ENCODE measurements around the gene ZFAND3. TPM values are rescaled to one million over a fixed set of nuclear protein-coding genes. Genes with fewer than 3 reads are reported as not detected.

The ZFAND3 gene
- total RNA-seq, 6 donors from 2014 or later: 26.2 to 66.4 (median 55.5) TPM

DNA sequence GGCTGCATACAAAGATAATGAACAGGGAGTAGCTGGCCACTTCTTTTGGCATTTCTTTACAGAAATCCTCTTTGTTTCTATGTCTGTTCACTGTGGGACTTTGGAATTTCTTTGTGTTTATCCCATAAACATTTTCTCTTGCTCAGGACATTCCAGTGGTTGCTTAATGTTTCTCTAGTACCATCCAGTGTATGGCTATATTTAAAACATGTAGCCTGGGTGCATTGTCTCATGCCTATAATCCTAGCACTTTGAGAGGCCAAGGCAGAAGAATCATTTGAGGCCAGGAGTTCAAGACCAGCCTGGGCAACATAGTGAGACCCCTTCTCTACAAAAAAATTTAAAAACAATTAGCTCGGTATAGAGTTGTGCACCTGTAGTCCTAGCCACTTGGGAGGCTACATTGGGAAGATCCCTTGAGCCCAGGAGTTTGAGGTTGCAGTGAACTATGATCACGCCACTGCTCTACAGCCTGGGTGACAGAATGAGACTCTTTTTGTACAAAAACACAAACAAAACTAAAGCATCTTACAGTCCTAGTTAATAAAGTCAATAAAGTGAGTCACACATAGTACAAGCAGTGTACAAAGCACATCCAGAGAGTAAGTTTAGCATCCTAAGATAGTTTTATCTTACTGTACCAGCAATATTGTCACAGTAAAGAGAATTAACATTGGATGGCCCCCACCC lies 63.3 kb downstream of the ZFAND3 start:
- Histone ChIP-seq H3K27ac (no peak overlapping the region), H3K9me3 (no peaks in the 10 kb centered on the region), H3K4me3 (no peak overlapping the region), H3K27me3 (no peaks in the 10 kb centered on the region), H3K36me3 (no peaks in the 10 kb centered on the region), H3K4me1 (peaks cover 16 to 34% (median 20%) of the 10 kb centered on the region in 4 donors)
- TF ChIP-seq, protein P1, sequence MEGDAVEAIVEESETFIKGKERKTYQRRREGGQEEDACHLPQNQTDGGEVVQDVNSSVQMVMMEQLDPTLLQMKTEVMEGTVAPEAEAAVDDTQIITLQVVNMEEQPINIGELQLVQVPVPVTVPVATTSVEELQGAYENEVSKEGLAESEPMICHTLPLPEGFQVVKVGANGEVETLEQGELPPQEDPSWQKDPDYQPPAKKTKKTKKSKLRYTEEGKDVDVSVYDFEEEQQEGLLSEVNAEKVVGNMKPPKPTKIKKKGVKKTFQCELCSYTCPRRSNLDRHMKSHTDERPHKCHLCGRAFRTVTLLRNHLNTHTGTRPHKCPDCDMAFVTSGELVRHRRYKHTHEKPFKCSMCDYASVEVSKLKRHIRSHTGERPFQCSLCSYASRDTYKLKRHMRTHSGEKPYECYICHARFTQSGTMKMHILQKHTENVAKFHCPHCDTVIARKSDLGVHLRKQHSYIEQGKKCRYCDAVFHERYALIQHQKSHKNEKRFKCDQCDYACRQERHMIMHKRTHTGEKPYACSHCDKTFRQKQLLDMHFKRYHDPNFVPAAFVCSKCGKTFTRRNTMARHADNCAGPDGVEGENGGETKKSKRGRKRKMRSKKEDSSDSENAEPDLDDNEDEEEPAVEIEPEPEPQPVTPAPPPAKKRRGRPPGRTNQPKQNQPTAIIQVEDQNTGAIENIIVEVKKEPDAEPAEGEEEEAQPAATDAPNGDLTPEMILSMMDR (IDR thresholded peaks at IDR 0.05): no peak
- TF ChIP-seq EP300 (IDR thresholded peaks at IDR 0.05) (no peak), POLR2A (IDR thresholded peaks at IDR 0.05) (no peak), POLR2AphosphoS5 (IDR thresholded peaks at IDR 0.05) (no peak)
- ATAC-seq (ENCODE audit: low FRiP score in 2 of 2) (no peak), DNase-seq (no peak)
- WGBS, 2 donors: 96 to 97% methylated on average over 2 of the region's 2 CpGs

DNA sequence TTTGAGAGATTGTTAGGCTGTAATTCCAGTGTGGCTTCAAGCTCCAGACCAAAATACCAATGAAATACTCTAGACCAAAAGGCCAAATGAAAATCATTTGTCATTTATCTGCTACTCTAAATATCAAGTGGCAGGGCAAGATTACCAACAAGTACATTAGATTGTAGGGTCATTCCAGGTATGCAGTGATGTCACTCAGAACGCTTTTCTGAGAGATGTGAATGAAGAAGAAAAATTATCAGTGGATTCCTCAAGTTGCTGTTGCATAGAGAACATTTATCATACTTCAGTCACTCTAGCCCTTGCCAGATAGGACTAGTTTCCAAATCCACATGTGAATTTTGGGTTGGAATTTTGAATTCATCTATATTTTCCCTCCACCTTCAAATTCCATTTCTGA lies 65.0 kb downstream of the ZFAND3 start:
- Histone ChIP-seq H3K9me3 (no peaks in the 10 kb centered on the region), H3K36me3 (no peaks in the 10 kb centered on the region), H3K4me1 (peaks cover 16 to 30% (median 20%) of the 10 kb centered on the region in 4 donors)

DNA sequence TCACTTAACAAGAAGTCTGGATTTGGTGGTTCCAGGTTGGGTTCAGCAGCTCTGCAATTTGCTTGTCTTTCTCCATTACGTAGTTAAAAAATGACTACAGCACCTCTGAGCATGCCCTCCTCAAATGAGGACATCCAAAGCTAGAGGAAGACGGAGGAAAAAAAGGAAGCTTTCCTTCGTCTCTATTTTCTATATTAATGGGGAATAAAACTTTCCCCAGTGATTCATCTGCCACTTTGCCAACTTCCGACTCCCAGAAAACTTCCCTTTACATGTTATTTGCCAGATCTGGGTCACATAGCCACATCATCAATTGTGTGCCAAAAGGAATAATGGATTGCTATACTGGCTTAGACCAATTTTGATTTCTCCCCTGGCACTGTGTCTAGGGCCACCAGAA lies 69.5 kb downstream of the ZFAND3 start:
- H3K4me1 ChIP-seq: peaks cover 0 to 22% (median 8%) of the 10 kb centered on the region in 4 donors
- no peak overlapping the region for H3K4me3 ChIP-seq
- H3K9me3 ChIP-seq: no peaks in the 10 kb centered on the region
- DNase-seq (no peak), ATAC-seq (ENCODE audit: low FRiP score in 2 of 2) (peak in 1 of 2 donors; percentile 36)
- H3K27me3 ChIP-seq: no peaks in the 10 kb centered on the region
- H3K36me3 ChIP-seq: no peaks in the 10 kb centered on the region
- H3K27ac ChIP-seq: no peak overlapping the region
- TF ChIP-seq EP300 (IDR thresholded peaks at IDR 0.05) (no peak), POLR2A (IDR thresholded peaks at IDR 0.05) (no peak), POLR2AphosphoS5 (IDR thresholded peaks at IDR 0.05) (no peak)
- TF ChIP-seq, protein P1 (IDR thresholded peaks at IDR 0.05): no peak
- 51 to 64% methylated on average over 4 of the region's 4 CpGs for WGBS, 2 donors

More for the DNA sequence above, 65.0 kb downstream of the ZFAND3 start:
- Histone ChIP-seq H3K4me3 (no peak overlapping the region), H3K27ac (no peak overlapping the region), H3K27me3 (no peaks in the 10 kb centered on the region)
- no peak for ATAC-seq (ENCODE audit: low FRiP score in 2 of 2)
- DNase-seq: no peak
- TF ChIP-seq POLR2A (IDR thresholded peaks at IDR 0.05) (no peak), POLR2AphosphoS5 (IDR thresholded peaks at IDR 0.05) (no peak)
- TF ChIP-seq, protein P1 (IDR thresholded peaks at IDR 0.05): no peak
- 69 to 75% methylated on average over 1 of the region's 1 CpG for WGBS, 2 donors

DNA sequence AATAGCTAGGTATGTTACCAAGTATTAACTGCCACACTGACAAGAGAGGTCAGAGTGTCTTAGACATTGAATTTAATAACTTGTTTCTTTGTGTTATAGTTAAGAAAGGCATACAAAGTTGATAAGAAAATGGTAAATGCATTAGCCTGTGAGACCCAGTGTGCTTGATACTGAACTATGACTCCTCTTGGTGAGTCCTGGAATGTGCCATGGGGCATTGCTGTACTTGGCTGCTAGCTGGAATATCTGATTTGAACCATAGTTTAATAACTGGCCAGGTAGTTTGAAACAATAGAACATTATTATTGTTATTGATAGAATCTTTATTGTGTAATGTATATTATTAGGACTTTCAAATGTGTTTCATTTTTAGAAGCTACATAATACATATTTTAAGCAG lies 70.0 kb downstream of the ZFAND3 start:
- H3K27me3 ChIP-seq: no peaks in the 10 kb centered on the region
- H3K9me3 ChIP-seq: no peaks in the 10 kb centered on the region
- H3K27ac ChIP-seq: no peak overlapping the region
- H3K4me3 ChIP-seq: no peak overlapping the region
- ATAC-seq (ENCODE audit: low FRiP score in 2 of 2) (no peak), DNase-seq (no peak)
- H3K4me1 ChIP-seq: peaks cover 0 to 22% (median 8%) of the 10 kb centered on the region in 4 donors
- TF ChIP-seq POLR2AphosphoS5 (IDR thresholded peaks at IDR 0.05) (no peak), EP300 (IDR thresholded peaks at IDR 0.05) (no peak), POLR2A (IDR thresholded peaks at IDR 0.05) (no peak)
- TF ChIP-seq, protein P1 (IDR thresholded peaks at IDR 0.05): no peak
- H3K36me3 ChIP-seq: no peaks in the 10 kb centered on the region

DNA sequence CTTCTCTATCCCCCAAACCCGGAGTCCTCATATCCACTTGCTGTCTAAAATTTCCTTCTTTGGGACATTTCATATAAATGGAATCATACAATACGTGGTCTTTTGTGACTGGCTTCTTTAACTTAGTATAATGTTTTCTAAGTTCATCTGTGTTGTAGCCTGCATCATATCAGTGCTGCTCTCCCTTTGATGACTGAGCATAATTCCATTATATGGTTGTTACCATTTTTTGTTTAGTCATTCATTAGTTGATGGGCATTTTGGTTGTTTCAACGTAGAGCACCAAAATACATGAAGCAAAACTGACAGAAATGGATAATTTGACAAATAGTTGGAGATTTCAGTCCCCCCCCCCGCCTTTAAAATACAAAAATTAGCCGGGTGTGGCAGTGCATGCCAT lies 71.5 kb downstream of the ZFAND3 start:
- Histone ChIP-seq H3K4me1 (peaks cover 0 to 22% (median 8%) of the 10 kb centered on the region in 4 donors), H3K4me3 (no peak overlapping the region), H3K9me3 (no peaks in the 10 kb centered on the region), H3K27ac (no peak overlapping the region), H3K36me3 (no peaks in the 10 kb centered on the region), H3K27me3 (no peaks in the 10 kb centered on the region)
- 90 to 98% methylated on average over 5 of the region's 5 CpGs for WGBS, 2 donors
- DNase-seq (no peak), ATAC-seq (ENCODE audit: low FRiP score in 2 of 2) (no peak)
- TF ChIP-seq EP300 (IDR thresholded peaks at IDR 0.05) (no peak), POLR2AphosphoS5 (IDR thresholded peaks at IDR 0.05) (no peak), POLR2A (IDR thresholded peaks at IDR 0.05) (no peak)
- TF ChIP-seq, protein P1 (IDR thresholded peaks at IDR 0.05): no peak

Data from upper lobe of left lung (tissue), 6 donors.